H1 (cell line): ENCODE measurements around the gene BEST1. TPM values are rescaled to one million over a fixed set of nuclear protein-coding genes. Genes with fewer than 3 reads are reported as not detected.

Source experiments
- CEBPB ChIP-seq: IDR thresholded peaks from 2 replicates; pipeline ENCODE4 v1.6.1; 2012; ENCODE audit warnings: low read depth, low read length
- MAFK ChIP-seq: IDR thresholded peaks from 2 replicates; pipeline ENCODE4 v1.6.1; 2012; ENCODE audit warnings: low read depth, mild to moderate bottlenecking, improper control_type of control experiment, low read length
- NANOG ChIP-seq: IDR thresholded peaks from 2 replicates; pipeline ENCODE4 v1.6.1; 2011; ENCODE audit warnings: low read length, low read depth, mild to moderate bottlenecking, inconsistent platforms; ENCODE audit not compliant: insufficient read depth, poor library complexity, severe bottlenecking
- RNF2 ChIP-seq: fragments of 200-900, 300-1000 bp; sonication (generic); IDR thresholded peaks from 2 replicates; pipeline ENCODE4 v1.7.1; 2016; ENCODE audit warnings: borderline replicate concordance, low read depth, mild to moderate bottlenecking, antibody characterized with exemption, low read length; ENCODE audit not compliant: poor library complexity, severe bottlenecking; ENCODE audit errors: missing control alignments
- RXRA ChIP-seq: IDR thresholded peaks from 2 replicates; pipeline ENCODE4 v1.6.1; 2011; ENCODE audit warnings: low read depth, mild to moderate bottlenecking, low read length, moderate library complexity; ENCODE audit not compliant: insufficient read depth
- polyA plus RNA-seq, 7 experiments: library from polyadenylated mRNA; depleted of rRNA in 3 of 7; stranded (reverse) in 5 of 7; unstranded in 2 of 7; fragments of >200 nt in 5 of 7; fragments of 200-250 nt in 2 of 7; gene quantifications; 1 replicate in 5 of 7; 2 replicates in 1 of 7; 4 replicates in 1 of 7; pipeline versions ENCODE4 v1.2.1 to v1.2.3, GENCODE V29; 2011 to 2013; ENCODE audit warnings: missing spikeins in 2 of 7, mixed read lengths in 2 of 7
- small RNA-seq: library from polyadenylated mRNA; stranded (forward); fragments of <200 nt; extraction: miRNeasy Mini kit (QIAGEN cat#:217004); gene quantifications from one replicate; pipeline ENCODE3, GENCODE V24; 2013; ENCODE audit not compliant: insufficient read depth
- total RNA-seq: library from RNA; stranded (reverse); fragmentation: NEBNext Ultra II Directional; extraction: Animal tissue kit (Norgen Biotek cat#: 25700); gene quantifications from 2 replicates; pipeline ENCODE4 v1.2.1, GENCODE V29; 2021

Gene BEST1
- total and polyA plus RNA-seq, 2 of the 8 experiments (the other 6 are each of a cell fraction or from before 2014, with no cell fraction given): 0.22 to 0.62 TPM

GRCh38 chr11:62012832-62013461 is 62.8 kb downstream of the BEST1 start (continued):
- TF ChIP-seq CEBPB: no peak
- TF ChIP-seq RXRA: no peak
- no peak for TF ChIP-seq NANOG
- no peak for TF ChIP-seq RNF2
- TF ChIP-seq MAFK: no peak
- TF ChIP-seq, all 59 proteins: peak for 0

Small RNA genes lying within 50 kb of the gene (small RNA-seq; reads per million reads assigned to genes)
- gene RNU6-1243P: not detected

Other genes starting within 250 kb of the BEST1 start
- 6.0 TPM in 2 replicates for gene MYRF, start 197.7 kb upstream of the BEST1 start, total RNA-seq
- 6.1 and 7.6 TPM in 2 replicates for gene MYRF, start 197.7 kb upstream of the BEST1 start, polyA plus RNA-seq (2011; rRNA removed)
- 186 and 191 TPM in 2 replicates for gene TMEM258, start 157.8 kb upstream of the BEST1 start, total RNA-seq
- gene TMEM258, start 157.8 kb upstream of the BEST1 start, polyA plus RNA-seq (2011; rRNA removed): 622 and 759 TPM in 2 replicates
- gene FEN1, start 157.4 kb upstream of the BEST1 start, total RNA-seq: 84.5 and 86.1 TPM in 2 replicates
- gene FEN1, start 157.4 kb upstream of the BEST1 start, polyA plus RNA-seq (2011; rRNA removed): 52.6 and 52.9 TPM in 2 replicates
- 115 and 116 TPM in 2 replicates for gene FADS1, start 133.3 kb upstream of the BEST1 start, total RNA-seq
- 141 and 160 TPM in 2 replicates for gene FADS1, start 133.3 kb upstream of the BEST1 start, polyA plus RNA-seq (2011; rRNA removed)
- gene FADS2, start 122.1 kb upstream of the BEST1 start, total RNA-seq: 499 and 526 TPM in 2 replicates
- 635 and 701 TPM in 2 replicates for gene FADS2, start 122.1 kb upstream of the BEST1 start, polyA plus RNA-seq (2011; rRNA removed)
- 40.2 and 43.8 TPM in 2 replicates for gene FADS3, start 58.8 kb upstream of the BEST1 start, total RNA-seq
- gene FADS3, start 58.8 kb upstream of the BEST1 start, polyA plus RNA-seq (2011; rRNA removed): 76.3 and 113 TPM in 2 replicates
- gene RAB3IL1, start 32.8 kb upstream of the BEST1 start, total RNA-seq: 5.7 and 6.8 TPM in 2 replicates
- gene RAB3IL1, start 32.8 kb upstream of the BEST1 start, polyA plus RNA-seq (2011; rRNA removed): 7.9 and 10.8 TPM in 2 replicates
- 1,461 and 1,535 TPM in 2 replicates for gene FTH1, start 17.3 kb downstream of the BEST1 start, total RNA-seq
- gene FTH1, start 17.3 kb downstream of the BEST1 start, polyA plus RNA-seq (2011; rRNA removed): 895 and 1,153 TPM in 2 replicates
- 132 TPM in 2 replicates for gene INCENP, start 173.7 kb downstream of the BEST1 start, total RNA-seq
- 25.4 and 47.9 TPM in 2 replicates for gene INCENP, start 173.7 kb downstream of the BEST1 start, polyA plus RNA-seq (2011; rRNA removed)
- gene SCGB1D1, start 239.9 kb downstream of the BEST1 start, total RNA-seq: not detected in 2 replicates
- not detected in 2 replicates for gene SCGB1D1, start 239.9 kb downstream of the BEST1 start, polyA plus RNA-seq (2011; rRNA removed)